GM19023 (cell line): ENCODE measurements around the gene PSENEN.
"Not testable (repeated sequence)": the region's sequence is repeated elsewhere in the genome, so short reads cannot be mapped to it uniquely, and the experiment has no call there.

Experiments used
- ATAC-seq: cut with Tn5 transposase; IDR thresholded peaks from one replicate; pipeline ENCODE4 v1.9.1; 2021; ENCODE audit warnings: mild to moderate bottlenecking, moderate library complexity; ENCODE audit not compliant: unreplicated experiment

The PSENEN gene

GRCh38 chr19:35768082-35768421, 22.6 kb downstream of the PSENEN start:
- ATAC-seq, result no peak

- not testable (repeated sequence) for ATAC-seq
Measured at GRCh38 chr19:35772362-35772761, 26.9 kb downstream of the PSENEN start.

- no peak for ATAC-seq
Measured at GRCh38 chr19:35773020-35773806, 27.8 kb downstream of the PSENEN start.

GRCh38 chr19:35774274-35775045, 29.0 kb downstream of the PSENEN start:
- ATAC-seq, result no peak

- ATAC-seq, result no peak
Measured at GRCh38 chr19:35775046-35775297, 29.5 kb downstream of the PSENEN start.

- peak; percentile 92 for ATAC-seq
Measured at GRCh38 chr19:35775298-35776101, 30.0 kb downstream of the PSENEN start, which contains the start of gene ARHGAP33. Gene ARHGAP33, plus strand, starts transcription at chr19:35775564. Its CDS starts 95 bp downstream, at chr19:35775659.

GRCh38 chr19:35776102-35776788, 30.8 kb downstream of the PSENEN start:
- ATAC-seq, result no peak

- no peak for ATAC-seq
Measured at GRCh38 chr19:35777086-35777841, 31.8 kb downstream of the PSENEN start.

GRCh38 chr19:35777961-35778360, 32.5 kb downstream of the PSENEN start:
- ATAC-seq, result no peak

- no peak for ATAC-seq
Measured at GRCh38 chr19:35779033-35779432, 33.6 kb downstream of the PSENEN start.

GRCh38 chr19:35780058-35780457, 34.6 kb downstream of the PSENEN start:
- no peak for ATAC-seq

GRCh38 chr19:35780717-35781116, 35.3 kb downstream of the PSENEN start:
- no peak for ATAC-seq

GRCh38 chr19:35781650-35782049, 36.2 kb downstream of the PSENEN start:
- ATAC-seq, result no peak

GRCh38 chr19:35782589-35782988, 37.1 kb downstream of the PSENEN start:
- ATAC-seq, result no peak

- no peak for ATAC-seq
Measured at GRCh38 chr19:35783469-35784434, 38.3 kb downstream of the PSENEN start.

GRCh38 chr19:35784503-35785338, 39.3 kb downstream of the PSENEN start:
- ATAC-seq, result no peak

- ATAC-seq, result no peak
Measured at GRCh38 chr19:35785339-35785627, 39.8 kb downstream of the PSENEN start.

- ATAC-seq, result no peak
Measured at GRCh38 chr19:35786299-35787160, 41.1 kb downstream of the PSENEN start.
